Smooth muscle cell of the pulmonary artery (primary cell): ENCODE results near the gene FGFBP1. TPM values are rescaled to one million over a fixed set of nuclear protein-coding genes. Genes with fewer than 3 reads are reported as not detected.

Source experiments
- total RNA-seq: library from RNA; depleted of rRNA; stranded (reverse); fragments of >200 nt; gene quantifications from 2 replicates; pipeline ENCODE4 v1.2.3, GENCODE V29; 2014

Gene FGFBP1
- total RNA-seq: not detected in 2 replicates

DNA sequence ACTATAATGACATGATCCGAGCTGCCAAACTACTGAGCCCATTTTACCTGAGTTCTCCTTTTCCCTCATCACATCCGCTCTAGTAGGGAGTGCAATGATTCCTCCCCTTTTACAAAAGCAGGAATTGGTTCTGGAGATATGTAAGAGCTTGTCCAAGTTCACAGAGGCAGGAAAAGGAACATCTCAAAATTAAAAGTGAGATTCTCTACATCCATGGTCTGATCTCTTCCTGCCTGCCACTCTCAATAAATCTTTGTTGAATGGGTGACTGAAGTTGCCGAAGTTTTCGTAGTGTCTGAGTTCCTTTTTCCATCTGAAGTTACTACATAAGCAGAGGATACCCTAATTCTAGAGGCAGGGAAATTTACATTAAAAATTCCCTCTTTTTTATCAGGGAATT is at the start of gene FGFBP1:
Gene FGFBP1, minus strand, starts transcription at position 101 of the 400 bp plus-strand sequence. CDS start 2,108 bp downstream, outside the sequence.

DNA sequence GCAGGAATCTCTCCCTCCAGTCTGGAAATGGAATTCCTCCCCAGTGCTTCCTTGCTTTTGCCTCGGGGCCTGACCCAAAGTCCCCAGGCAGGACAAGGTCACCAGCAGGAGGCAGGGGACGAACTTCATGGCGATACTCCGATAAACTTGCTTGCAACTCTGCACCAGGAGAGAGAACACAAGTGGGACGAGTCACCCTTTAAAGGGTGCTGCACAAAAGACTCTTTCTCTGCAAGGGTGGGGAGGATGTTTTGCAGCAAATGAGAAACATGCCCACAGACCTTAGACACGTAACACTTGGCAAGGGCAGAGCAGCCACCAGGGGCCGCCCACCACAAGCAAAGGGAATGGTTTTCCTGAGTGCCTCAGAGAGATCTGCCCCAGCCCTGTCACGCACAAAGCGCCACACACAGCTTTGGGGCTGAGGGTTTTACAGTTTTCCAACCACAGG is 24.5 kb upstream of the FGFBP1 start, which contains the start of gene FGFBP2:
Gene FGFBP2, minus strand, starts transcription at position 175 of the 451 bp plus-strand sequence. Its CDS starts 46 bp downstream, at position 129.

Other genes with a start within 250 kb of the FGFBP1 start
- gene BST1, start 235.7 kb downstream of the FGFBP1 start, total RNA-seq: 21.0 and 55.3 TPM in 2 replicates
- gene CD38, start 160.4 kb downstream of the FGFBP1 start, total RNA-seq: 0.07 TPM in 1 of 2 replicates, not detected in the other
- gene FGFBP2, start 24.4 kb upstream of the FGFBP1 start, total RNA-seq: not detected in 2 replicates
- gene PROM1, start 145.3 kb upstream of the FGFBP1 start, total RNA-seq: 0.10 and 0.13 TPM in 2 replicates